ENCODE data around the gene GARS1. TPM values are rescaled to one million over a fixed set of nuclear protein-coding genes. Genes with fewer than 3 reads are reported as not detected.

The GARS1 gene
- polyA plus RNA-seq, 3 donors = 84.9 to 98.0 (median 86.1) TPM

GRCh38 chr7:30648744-30649540 is 54.3 kb downstream of the GARS1 start:
- no peak for DNase-seq (ENCODE audit: extremely low read depth in 1 of 11, low read depth in 9 of 11, low spot score in 4 of 11)

GRCh38 chr7:30649717-30650420 is 55.2 kb downstream of the GARS1 start:
- DNase-seq (ENCODE audit: extremely low read depth in 1 of 11, low read depth in 9 of 11, low spot score in 4 of 11) = no peak

GRCh38 chr7:30650421-30650808 is 55.7 kb downstream of the GARS1 start:
- DNase-seq (ENCODE audit: extremely low read depth in 1 of 11, low read depth in 9 of 11, low spot score in 4 of 11) = no peak

- DNase-seq (ENCODE audit: extremely low read depth in 1 of 11, low read depth in 9 of 11, low spot score in 4 of 11) = no peak
Observed at GRCh38 chr7:30652132-30652531, 57.5 kb downstream of the GARS1 start.

- DNase-seq (ENCODE audit: extremely low read depth in 1 of 11, low read depth in 9 of 11, low spot score in 4 of 11) = no peak
Observed at GRCh38 chr7:30652698-30653641, 58.3 kb downstream of the GARS1 start.

GRCh38 chr7:30654296-30655090 is 59.8 kb downstream of the GARS1 start:
- no peak for DNase-seq (ENCODE audit: extremely low read depth in 1 of 11, low read depth in 9 of 11, low spot score in 4 of 11)

GRCh38 chr7:30655096-30655970 is 60.7 kb downstream of the GARS1 start:
- DNase-seq (ENCODE audit: extremely low read depth in 1 of 11, low read depth in 9 of 11, low spot score in 4 of 11) = no peak

GRCh38 chr7:30656006-30656957 is 61.6 kb downstream of the GARS1 start:
- no peak for DNase-seq (ENCODE audit: extremely low read depth in 1 of 11, low read depth in 9 of 11, low spot score in 4 of 11)

- DNase-seq (ENCODE audit: extremely low read depth in 1 of 11, low read depth in 9 of 11, low spot score in 4 of 11) = no peak
Observed at GRCh38 chr7:30657131-30657530, 62.5 kb downstream of the GARS1 start.

- DNase-seq (ENCODE audit: extremely low read depth in 1 of 11, low read depth in 9 of 11, low spot score in 4 of 11) = no peak
Observed at GRCh38 chr7:30658479-30659074, 63.9 kb downstream of the GARS1 start.

GRCh38 chr7:30659312-30659711 is 64.6 kb downstream of the GARS1 start:
- no peak for DNase-seq (ENCODE audit: extremely low read depth in 1 of 11, low read depth in 9 of 11, low spot score in 4 of 11)

GRCh38 chr7:30660331-30661255 is 65.9 kb downstream of the GARS1 start:
- no peak for DNase-seq (ENCODE audit: extremely low read depth in 1 of 11, low read depth in 9 of 11, low spot score in 4 of 11)

GRCh38 chr7:30661926-30662325 is 67.2 kb downstream of the GARS1 start:
- no peak for DNase-seq (ENCODE audit: extremely low read depth in 1 of 11, low read depth in 9 of 11, low spot score in 4 of 11)

- no peak for DNase-seq (ENCODE audit: extremely low read depth in 1 of 11, low read depth in 9 of 11, low spot score in 4 of 11)
Observed at GRCh38 chr7:30662431-30662939, 67.8 kb downstream of the GARS1 start.

GRCh38 chr7:30663414-30663813 is 68.7 kb downstream of the GARS1 start:
- no peak for DNase-seq (ENCODE audit: extremely low read depth in 1 of 11, low read depth in 9 of 11, low spot score in 4 of 11)

Data from renal cortex interstitium (tissue), 11 donors.